Esophagus squamous epithelium (tissue), 4 donors: ENCODE data around the gene KLK12.

Experiments
- POLR2A ChIP-seq, 4 donors: fragments of 450-650 bp; IDR thresholded peaks; one replicate each; pipeline ENCODE4 v1.6.1; 2017; ENCODE audit warnings: antibody characterized with exemption in 4 of 4, mild to moderate bottlenecking in 4 of 4, moderate library complexity in 3 of 4
- TF ChIP-seq, protein P1 (sequence below), 6 experiments: fragments of 450-650 bp in 4 of 6; fragments of 200-600 bp in 2 of 6; sonication (generic) in 2 of 6; IDR thresholded peaks; one replicate each; pipeline ENCODE4 v1.5.1; 2016 to 2019; ENCODE audit warnings: antibody characterized with exemption in 6 of 6, mild to moderate bottlenecking in 4 of 6, moderate library complexity in 4 of 6

DNA sequence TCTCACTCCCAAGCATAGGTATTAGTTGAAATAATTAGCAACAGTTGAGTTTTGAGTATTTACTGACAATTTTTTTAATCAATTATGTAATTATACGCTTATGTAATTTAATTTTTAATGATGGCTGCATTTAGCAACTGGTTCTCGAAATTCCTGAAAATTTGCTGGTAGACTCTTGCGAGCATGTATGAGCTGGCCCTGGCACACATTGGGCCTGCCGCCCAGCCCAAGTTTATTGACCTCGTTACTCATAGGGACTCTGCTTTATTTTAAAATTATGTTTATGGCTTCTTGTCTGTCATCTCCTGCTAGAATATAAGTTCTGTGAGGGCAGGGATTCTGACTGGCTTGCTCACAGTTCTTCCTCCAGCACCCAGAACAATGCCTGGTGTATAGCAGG, 41.2 kb upstream of the KLK12 start:
- TF ChIP-seq, protein P1, sequence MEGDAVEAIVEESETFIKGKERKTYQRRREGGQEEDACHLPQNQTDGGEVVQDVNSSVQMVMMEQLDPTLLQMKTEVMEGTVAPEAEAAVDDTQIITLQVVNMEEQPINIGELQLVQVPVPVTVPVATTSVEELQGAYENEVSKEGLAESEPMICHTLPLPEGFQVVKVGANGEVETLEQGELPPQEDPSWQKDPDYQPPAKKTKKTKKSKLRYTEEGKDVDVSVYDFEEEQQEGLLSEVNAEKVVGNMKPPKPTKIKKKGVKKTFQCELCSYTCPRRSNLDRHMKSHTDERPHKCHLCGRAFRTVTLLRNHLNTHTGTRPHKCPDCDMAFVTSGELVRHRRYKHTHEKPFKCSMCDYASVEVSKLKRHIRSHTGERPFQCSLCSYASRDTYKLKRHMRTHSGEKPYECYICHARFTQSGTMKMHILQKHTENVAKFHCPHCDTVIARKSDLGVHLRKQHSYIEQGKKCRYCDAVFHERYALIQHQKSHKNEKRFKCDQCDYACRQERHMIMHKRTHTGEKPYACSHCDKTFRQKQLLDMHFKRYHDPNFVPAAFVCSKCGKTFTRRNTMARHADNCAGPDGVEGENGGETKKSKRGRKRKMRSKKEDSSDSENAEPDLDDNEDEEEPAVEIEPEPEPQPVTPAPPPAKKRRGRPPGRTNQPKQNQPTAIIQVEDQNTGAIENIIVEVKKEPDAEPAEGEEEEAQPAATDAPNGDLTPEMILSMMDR (IDR thresholded peaks at IDR 0.05): no peak
- TF ChIP-seq POLR2A (IDR thresholded peaks at IDR 0.05): no peak
